ENCODE data around the gene AP1S3.

DNA sequence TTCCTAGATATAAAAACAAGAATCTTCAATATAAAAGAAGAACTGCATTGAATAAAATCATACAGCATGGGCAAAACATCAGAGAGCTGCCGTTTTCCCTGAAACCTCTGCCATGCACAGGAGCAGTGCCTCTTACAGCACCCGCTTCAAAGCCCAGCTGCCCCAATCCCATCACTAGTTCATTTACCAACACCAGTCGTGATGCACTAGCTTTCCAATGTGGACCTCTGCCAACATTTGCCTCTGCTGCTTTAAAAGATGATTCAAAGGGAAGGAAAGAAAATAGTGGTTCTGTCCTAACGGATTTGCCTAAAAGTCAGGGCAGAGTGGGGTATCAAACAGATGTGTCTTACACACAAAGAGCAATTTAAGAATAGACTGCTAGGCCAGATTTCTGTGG, 43.4 kb upstream of the AP1S3 start:
- TF ChIP-seq POLR2A (IDR thresholded peaks at IDR 0.05; ENCODE audit: low read length) = no peak
- TF ChIP-seq GATA1 (IDR thresholded peaks at IDR 0.05; ENCODE audit: low read depth, low read length) = no peak
